GM19043 (cell line): ENCODE measurements around the gene ZDHHC21.
A peak's percentile ranks its signal among the peaks of the same experiment; 100 is the strongest.

Source experiments
- ATAC-seq: cut with Tn5 transposase; IDR thresholded peaks from one replicate; pipeline ENCODE4 v1.9.1; 2021; ENCODE audit warnings: low read depth; ENCODE audit not compliant: unreplicated experiment

ZDHHC21 gene

GRCh38 chr9:14633148-14633547 is 60.1 kb downstream of the ZDHHC21 start:
- ATAC-seq = no peak

- ATAC-seq = no peak
Observed at GRCh38 chr9:14627513-14627912, 65.7 kb downstream of the ZDHHC21 start.

DNA sequence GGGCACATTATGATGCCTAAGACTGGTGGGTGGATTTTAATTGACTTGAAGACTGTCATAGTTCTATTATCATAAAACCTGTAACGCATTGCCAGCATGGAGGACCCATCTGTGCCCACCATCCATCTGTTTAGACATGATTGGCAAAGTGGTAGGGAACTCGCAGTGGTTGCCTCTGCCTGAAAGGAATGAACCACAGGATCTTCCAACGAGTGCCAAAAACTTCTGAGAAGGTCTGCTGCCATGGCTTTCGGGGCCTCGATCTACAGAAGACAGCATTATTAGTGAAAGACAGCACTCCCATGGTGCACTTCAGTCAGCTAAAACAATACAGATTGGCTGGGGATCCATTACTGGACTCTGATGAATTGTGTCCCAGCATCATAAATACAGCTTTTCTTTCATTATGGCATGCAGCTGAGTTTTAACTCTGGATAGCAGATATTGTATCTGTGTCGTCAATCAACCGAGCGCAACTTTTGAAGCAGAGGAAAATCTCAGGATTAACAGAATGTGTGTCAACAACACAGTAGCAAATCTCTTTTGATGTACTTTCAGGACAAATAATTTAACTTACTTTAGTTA is 74.3 kb downstream of the ZDHHC21 start:
- ATAC-seq = no peak

- peak; percentile 93 for ATAC-seq
Observed at GRCh38 chr9:14616188-14616982, 76.8 kb downstream of the ZDHHC21 start.

DNA sequence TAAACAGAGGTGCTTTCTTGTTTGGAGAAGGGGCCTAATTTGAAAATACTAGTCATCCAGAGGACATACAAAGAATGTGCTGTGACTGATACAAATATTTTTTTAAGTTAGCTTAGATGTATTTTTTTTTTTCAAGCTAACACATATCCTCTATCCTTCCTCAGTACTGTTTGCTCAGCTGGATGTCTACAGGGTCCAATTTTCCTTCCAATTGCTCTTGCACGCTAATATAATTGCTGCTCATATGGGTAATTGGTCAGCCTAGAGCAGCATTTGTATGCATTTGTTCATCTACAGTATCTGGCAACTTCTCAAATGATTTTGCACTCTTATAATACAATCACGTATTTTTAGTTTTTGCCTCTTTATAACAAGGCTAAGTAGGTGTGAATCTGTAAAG is 84.7 kb downstream of the ZDHHC21 start:
- no peak for ATAC-seq

- ATAC-seq = no peak
Observed at GRCh38 chr9:14597171-14597799, 95.9 kb downstream of the ZDHHC21 start.

GRCh38 chr9:14593406-14593805 is 99.8 kb downstream of the ZDHHC21 start:
- ATAC-seq = no peak

DNA sequence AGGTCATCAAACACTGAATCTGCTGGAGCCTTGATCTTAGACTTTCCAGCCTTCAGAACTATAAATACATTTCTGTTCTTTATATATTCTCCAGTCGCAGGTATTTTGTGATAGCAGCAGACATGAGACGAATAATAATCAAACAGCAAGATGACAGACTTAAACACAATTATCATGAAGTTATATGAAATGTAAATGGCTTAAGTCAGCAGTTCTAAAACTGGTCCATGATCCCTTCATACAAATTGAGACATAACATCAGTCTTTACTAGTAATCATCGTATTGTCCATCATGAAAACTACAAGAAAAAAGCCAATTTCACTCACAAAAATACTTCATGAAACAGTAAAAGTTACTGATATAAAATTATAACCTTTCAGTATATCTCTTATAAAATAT is 101.8 kb downstream of the ZDHHC21 start:
- ATAC-seq = no peak

DNA sequence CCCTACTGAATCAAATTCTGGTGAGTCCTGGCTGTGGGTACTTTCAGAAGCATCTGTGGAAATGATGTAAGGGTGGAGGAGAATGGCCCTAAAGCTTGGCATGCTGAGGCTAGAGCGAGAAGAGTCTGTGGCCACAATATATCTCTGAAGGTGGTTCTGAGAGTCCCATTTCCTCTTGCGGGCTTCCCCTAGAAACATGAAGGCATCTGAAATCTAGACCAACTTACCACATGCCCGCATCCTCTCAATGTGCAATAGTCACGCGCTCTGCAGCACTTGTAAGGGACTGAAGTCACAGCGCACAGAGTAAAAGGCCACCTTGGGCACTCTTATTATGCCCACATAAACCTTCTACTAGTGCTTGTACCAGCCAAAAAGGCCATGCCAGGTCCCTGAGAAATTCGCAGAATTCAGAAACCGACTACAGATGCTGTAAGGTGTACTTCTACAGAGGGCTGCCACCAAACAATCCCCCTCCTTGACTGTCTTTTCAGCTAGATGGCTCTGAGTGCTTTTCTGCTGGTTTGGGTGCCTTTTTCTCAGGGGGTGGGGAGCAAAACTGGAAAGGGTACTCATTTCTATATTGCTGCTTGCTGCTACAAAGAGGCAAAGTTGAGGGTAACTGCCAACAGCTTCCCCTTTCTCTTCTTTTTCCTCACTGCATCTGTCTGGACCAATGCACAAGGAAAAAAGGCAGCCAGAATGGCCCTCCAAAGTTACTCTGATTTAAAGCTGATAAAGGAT is 107.3 kb downstream of the ZDHHC21 start:
- ATAC-seq = peak; percentile 99

GRCh38 chr9:14584571-14584970 is 108.7 kb downstream of the ZDHHC21 start:
- no peak for ATAC-seq

GRCh38 chr9:14578030-14578429 is 115.2 kb downstream of the ZDHHC21 start:
- no peak for ATAC-seq

DNA sequence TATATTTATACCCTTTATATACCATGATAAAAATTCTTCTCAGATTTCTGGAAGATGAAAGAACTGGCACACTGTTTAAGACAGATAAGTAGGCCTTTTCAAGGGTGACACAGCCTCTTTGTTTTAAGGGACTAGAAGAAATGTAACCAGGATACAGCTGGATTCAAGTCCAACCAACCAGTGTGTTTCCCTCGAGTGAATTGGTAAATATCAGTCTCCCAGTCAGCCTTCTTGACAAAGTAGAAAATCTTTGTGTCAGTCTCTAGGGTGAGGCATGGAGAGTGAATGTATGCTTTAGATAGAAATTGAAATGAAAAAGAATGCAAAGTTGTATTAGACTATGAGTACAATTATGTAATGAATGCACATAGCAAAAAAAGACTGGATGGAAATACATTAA is 119.1 kb downstream of the ZDHHC21 start:
- ATAC-seq = no peak

- ATAC-seq = no peak
Observed at GRCh38 chr9:14573319-14573718, 119.9 kb downstream of the ZDHHC21 start.

- ATAC-seq = no peak
Observed at GRCh38 chr9:14565352-14566016, 127.7 kb downstream of the ZDHHC21 start.

DNA sequence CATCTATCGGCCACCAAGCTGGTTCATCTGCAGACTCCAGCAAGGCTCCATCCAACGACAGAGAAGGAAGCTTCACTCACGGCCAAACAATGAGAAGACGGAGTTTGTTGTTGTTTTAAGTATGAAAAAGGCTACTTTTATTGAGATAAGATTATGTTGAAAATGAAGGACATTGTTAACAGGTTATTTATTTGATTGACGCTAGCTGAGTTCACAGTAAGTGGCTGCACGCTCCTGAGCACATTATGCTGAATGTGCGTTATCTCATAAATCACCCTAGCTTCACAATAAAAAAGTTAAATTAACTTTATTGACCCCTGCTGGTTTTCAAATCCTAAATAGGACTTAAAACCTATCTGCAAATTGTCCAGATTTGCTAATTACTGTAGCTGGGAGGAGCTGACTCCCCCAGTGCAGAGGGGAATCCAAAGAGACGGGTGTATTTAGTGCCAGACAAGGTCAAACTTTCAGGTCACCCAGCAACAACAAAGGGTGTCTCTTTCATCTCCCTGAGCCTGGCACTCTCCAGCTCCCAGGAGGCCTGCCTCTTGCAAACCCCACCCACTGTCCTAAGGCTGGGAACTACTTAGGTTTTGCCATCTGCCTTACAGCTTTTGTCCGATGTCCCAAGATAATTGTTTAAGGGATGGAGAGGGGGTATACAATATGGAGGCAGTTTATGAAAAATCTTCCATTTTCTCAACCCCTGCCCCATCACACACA is 129.2 kb downstream of the ZDHHC21 start:
- no peak for ATAC-seq

GRCh38 chr9:14561929-14562405 is 131.3 kb downstream of the ZDHHC21 start:
- ATAC-seq = no peak
